Activated CD4-positive, CD25-positive, alpha-beta regulatory T cell treated with anti-CD3 and anti-CD28 coated beads, Interleukin-2, amount 50 U/mL, for 72 hours (primary cell): Measurements from ENCODE around the gene MGAT3.
"Not testable (repeated sequence)": the region's sequence is repeated elsewhere in the genome, so short reads cannot be mapped to it uniquely, and the experiment has no call there.

ENCODE experiments used
- DNase-seq: peaks from one replicate; pipeline ENCODE4 v3.0.0; 2021

Gene MGAT3, protein sequence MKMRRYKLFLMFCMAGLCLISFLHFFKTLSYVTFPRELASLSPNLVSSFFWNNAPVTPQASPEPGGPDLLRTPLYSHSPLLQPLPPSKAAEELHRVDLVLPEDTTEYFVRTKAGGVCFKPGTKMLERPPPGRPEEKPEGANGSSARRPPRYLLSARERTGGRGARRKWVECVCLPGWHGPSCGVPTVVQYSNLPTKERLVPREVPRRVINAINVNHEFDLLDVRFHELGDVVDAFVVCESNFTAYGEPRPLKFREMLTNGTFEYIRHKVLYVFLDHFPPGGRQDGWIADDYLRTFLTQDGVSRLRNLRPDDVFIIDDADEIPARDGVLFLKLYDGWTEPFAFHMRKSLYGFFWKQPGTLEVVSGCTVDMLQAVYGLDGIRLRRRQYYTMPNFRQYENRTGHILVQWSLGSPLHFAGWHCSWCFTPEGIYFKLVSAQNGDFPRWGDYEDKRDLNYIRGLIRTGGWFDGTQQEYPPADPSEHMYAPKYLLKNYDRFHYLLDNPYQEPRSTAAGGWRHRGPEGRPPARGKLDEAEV

DNA sequence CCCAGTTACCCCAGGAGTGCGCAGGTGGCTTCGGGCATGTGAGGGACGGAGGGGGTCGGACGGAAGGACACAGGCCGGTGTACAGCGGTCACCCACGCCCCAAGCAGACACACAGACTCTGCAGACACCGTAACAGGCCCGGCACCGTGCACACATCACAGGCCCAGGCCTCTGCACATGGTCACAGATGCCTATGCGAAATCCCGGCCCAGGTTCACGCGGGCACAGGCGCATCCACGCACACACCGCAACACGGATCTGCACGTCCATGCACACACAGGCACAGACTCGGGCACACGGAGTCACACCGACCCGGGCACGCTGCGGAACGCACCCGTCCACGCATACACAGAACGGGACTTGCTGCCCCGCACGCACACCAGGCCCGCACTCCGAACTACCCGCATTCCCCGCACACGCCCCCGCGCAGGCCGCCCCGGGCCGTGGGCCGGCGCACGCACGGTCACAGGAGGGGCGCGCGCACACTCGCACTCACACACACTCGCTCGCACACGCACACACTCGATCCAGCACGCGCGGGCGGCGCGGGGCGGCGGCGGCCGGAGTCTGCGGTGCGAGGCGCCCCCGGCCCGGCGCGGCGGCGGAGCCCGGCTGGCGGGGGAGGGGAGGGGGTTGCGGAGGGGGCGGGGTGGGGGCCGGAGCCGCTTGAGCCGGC is at the start of gene MGAT3:
Gene MGAT3, plus strand, starts transcription at position 491 of the 676 bp plus-strand sequence. CDS start 30,336 bp downstream, outside the sequence.
- no peak for DNase-seq

DNA sequence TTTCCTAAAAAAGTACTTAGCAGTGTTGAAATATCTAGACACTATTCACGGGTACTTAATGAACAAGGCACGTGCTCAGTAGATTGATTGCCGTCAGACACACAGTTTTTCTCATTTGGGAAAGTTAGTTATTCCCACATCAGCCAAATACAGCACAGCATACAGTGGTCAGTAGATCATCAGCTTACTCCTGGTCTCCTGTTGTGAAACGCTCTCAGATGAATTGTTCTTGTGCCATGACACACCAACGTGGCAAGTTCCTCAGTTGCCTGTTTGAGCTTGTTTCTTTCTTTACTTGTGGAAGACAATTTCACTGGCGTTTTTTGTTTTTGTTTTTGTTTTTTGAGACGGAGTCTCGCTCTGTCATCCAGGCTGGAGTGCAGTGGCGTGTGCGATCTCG is 48.6 kb upstream of the MGAT3 start:
- DNase-seq: no peak

DNA sequence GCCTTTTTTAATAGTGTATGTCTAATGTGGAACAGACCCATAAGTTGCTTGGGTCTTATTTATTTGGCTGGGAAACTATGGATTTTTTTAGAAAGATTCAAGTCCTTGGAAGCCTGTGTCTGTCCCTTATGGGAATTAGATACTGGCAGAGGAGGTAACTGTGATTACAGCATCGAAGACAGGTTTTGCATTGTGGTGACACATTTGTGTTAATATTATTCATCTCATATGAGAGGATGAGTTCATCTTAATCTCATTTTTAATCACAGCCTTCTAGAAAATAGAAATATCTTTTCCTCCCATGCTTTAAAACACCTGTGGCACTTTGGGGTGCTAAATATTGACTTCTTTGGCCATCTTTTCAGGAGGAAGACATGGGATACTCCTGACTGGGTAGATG is 48.0 kb upstream of the MGAT3 start:
- DNase-seq: no peak

DNA sequence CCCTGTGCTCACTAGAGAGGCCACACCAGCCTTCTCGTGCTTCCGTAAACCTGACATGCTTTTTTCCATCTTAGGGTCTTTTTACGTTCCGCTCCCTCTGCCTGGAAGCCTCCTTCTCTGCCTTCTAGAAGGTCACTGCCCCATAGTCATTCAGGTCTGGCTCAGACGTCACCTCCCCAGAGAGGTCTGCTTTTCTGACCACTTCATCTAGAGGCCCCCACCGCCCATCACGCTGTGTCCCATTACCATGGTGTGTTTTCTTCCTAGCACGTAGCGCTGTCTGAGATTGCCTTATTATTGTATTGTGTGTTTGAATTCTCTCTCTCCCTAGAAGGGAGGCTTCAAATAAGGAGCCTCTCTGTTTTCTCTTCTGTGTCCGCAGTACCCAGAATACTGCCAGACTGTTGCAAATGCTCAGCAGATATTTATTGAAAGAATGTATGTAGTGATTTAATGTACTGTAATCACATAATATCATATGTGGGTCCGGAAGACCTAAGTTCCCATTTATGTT is 47.2 kb upstream of the MGAT3 start:
- DNase-seq: no peak

DNA sequence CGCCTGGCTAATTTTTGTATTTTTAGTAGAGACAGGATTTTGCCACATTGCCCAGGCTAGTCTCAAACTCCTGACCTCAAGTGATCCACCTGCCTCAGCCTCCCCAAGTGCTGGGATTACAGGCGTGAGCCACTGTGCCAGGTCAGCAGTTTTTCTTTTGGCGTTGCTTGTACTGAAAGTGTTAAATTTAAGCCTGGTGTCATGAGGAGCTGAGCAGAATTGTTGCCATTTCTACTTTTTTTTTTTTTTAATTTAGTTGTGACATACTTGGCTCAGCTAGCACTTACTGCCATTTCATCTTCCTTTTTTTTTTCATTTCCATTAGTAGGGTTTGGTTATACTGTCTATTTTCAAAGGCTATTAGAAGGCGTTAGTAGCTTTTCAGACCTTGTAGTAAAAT is 46.5 kb upstream of the MGAT3 start:
- no peak for DNase-seq

DNA sequence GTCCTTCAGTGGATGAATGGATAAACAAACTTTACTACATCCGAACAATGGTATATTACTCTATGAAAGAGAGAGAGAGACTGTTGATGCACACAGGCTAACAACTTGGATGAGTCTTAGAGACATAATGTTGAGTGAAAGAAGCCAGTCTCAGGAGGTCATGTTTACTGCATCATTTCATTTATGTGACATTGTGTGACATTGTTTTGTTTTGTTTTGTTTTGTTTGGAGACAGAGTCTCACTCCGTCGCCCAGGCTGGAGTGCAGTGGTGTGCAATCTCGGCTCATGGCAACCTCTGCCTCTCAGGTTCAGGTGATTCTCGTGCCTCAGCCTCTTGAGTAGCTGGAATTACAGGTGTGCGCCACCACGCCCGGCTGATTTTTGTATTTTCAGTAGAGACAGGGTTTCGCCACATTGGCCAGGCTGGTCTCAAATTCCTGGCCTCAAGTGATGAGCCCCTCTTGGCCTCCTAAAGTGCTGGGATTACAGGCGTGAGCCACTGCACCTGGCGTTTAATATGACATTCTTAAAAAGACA is 44.9 kb upstream of the MGAT3 start:
- DNase-seq: not testable (repeated sequence)

DNA sequence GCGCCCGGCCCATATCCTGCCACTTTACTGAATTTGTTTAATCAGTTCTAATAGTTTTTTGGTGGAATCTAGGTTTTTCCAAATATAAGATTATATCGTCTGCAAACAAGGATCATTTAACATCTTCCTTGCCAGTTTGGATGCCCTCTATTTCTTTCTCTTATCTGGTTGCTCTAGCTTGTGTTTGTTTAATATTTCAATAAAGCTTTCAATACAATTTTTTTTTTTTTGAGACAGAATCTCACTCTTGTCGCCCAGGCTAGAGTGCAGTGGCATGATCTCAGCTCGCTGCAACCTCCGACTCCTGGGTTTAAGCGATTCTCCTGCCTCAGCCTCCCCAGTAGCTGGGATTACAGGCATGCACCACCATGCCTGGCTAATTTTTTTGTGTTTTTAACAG is 43.6 kb upstream of the MGAT3 start:
- not testable (repeated sequence) for DNase-seq

DNA sequence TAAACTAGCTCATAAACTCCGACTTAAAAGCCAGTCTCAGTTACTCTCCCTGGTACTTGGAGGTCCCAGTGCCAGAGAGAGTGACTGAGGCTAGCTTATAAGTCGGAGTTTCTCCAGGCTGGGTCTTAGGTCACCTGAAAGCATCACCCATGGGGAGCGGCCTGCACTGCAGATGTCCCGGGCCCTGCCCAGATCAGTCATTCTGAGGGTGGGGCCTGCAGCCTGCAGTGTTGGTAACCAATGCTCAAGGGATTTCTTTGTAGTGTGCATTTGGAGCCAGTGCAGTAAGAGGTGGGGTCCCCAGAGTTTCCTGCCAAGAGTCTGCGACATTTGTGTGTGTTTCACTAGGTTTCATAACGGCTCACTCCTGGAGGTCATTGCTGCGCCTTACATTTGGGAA is 42.4 kb upstream of the MGAT3 start:
- no peak for DNase-seq

DNA sequence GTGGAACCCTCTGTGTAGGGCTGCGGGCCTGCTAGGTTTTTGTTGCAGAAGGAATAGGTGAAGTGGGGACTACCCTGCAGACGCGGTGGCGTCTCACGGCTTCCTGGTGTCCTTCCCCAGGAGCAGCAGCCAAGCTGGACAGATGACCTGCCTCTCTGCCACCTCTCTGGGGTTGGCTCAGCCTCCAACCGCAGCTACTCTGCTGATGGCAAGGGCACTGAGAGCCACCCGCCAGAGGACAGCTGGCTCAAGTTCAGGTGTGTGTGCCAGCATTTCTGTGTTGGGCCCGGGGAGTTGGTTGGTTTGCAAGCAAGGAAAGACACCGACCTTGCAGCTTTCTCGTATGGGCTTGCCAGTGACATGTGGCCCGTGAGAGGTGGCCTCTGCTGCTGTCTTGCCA is 41.9 kb upstream of the MGAT3 start:
- no peak for DNase-seq

DNA sequence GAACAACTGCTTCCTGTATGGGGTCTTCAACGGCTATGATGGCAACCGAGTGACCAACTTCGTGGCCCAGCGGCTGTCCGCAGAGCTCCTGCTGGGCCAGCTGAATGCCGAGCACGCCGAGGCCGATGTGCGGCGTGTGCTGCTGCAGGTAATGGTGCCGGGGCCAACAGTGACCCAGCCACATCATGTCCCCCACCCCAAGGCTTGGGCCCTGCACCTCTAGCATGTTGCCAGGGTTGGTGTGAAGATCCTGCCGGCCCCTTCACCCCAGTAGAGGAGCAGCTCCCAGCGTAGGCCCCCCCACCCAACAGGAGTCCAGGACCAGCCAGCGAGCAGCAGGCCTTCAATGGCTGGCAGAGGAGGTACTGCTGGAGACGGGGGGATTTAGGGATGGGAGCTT is 41.3 kb upstream of the MGAT3 start:
- no peak for DNase-seq

DNA sequence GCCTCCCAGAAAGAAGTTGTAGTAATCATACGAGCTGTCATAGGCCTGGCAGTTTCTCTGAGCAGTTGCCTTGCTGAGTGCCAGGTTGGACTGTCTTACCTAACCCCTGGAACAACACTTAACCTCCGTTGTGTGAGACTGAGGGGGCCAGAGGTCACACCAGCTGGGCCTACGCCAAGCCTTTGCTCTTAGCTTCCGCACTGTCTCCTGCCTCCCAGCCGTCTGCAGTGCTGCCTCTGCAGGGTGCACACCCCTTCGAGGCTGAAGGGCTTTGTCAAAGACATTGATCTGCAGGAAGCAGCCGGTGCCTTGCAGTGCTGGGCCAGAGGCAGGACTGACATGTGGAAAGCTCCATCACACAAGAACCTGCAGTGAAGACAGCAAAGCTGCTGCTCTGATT is 40.5 kb upstream of the MGAT3 start:
- DNase-seq: no peak

DNA sequence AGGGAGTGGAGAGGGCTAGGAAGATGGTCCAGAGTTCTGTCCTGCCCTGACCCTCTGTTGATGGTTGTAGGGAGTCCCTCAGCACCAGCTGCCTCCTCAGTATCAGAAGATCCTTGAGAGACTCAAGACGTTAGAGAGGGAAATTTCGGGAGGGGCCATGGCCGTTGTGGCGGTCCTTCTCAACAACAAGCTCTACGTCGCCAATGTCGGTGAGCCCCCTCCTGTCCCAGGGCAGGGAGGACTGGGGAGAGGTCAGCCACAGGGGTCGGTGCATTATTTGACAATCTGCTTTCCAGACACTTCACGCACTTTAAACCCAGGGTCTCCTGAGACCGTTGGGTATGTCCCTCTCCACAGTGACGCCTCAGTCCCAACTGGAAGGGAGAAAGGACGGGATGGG is 39.2 kb upstream of the MGAT3 start:
- DNase-seq: no peak

DNA sequence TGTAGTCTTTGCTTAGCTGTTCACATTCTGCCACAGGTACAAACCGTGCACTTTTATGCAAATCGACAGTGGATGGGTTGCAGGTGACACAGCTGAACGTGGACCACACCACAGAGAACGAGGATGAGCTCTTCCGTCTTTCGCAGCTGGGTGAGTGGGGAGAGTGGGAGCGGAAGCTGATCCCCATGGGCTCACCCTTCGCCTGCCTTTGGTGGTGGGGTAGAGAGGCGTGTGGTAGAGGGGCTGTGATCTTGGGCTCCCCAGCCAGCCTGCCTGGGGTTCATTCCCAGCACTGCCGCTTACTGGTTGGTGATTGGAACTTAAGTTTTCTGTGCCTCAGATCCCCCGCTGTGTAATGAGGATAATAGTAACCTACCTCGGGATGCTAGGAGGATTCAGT is 38.1 kb upstream of the MGAT3 start:
- no peak for DNase-seq

DNA sequence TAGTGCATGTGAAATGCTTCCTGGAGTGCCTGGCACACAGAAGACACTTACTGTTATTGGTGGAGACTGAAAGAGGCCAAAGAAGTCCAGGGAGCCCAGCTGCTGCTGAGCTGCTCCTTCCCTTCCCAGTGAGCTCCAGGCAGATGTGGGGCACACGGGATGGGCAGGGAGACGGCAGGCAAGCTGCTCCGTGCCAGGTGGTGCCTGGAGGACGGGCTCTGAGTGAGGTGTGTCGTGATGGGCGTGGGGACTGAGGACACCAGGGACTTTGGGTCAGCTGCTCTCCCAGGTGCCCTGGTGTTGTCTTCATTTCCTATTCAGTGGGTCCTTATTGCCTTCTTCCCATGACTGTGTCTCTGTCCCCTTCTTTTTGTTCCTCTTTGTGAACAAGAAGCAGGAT is 37.7 kb upstream of the MGAT3 start:
- DNase-seq: no peak

DNA sequence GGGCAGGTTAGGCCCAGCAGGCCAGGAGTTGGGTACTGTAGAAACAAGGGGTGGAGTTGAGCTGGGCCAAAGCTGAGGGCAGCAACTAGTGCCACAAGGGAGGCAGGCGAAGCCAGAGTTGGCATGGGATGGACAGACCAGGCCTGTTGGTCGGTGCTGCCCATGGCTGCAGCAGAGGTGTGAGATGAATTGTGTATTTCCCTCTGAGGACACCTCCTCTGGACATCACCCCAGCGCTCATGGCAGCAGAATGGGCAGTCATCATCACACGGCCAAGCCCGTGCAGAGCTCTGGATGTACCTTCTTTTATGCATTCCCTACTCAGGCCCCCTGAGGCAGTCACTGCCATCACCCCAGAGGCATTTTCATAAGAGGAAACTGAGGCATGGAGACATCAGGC is 36.9 kb upstream of the MGAT3 start:
- DNase-seq: no peak

DNA sequence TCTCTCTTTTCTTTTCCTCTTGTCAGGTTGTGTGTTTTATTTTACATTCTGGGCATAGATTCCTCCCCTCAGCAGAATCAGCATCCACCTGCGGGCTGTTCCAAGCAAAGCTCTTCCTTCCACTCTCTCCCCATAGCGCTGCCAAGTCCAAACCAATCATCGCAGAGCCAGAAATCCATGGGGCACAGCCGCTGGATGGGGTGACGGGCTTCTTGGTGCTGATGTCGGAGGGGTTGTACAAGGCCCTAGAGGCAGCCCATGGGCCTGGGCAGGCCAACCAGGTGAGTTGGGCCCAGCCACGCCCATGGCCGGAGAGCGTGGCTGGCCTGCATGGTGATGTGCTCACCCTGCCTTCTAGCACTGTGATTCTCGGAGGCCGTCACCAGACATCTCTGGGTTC is 35.1 kb upstream of the MGAT3 start:
- DNase-seq: no peak

DNA sequence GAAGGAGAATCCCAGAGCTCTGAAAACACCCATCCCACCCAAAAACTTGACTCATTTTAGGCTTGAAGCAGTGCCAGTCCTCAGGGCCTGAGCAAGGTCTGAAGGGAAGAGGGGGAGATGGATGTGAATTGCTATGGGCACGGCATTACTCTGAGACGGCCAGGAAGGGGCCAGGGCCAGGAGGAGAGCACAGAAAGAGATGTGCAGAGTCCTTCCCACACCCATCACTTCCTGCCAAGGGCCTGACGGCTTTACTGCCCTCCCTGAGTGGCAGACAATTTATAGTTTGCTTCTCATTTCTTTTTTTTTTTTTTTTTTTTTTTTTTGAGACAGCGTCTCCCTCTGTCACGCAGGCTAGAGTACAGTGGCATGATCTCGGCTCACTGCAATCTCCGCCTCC is 34.7 kb upstream of the MGAT3 start:
- no peak for DNase-seq

DNA sequence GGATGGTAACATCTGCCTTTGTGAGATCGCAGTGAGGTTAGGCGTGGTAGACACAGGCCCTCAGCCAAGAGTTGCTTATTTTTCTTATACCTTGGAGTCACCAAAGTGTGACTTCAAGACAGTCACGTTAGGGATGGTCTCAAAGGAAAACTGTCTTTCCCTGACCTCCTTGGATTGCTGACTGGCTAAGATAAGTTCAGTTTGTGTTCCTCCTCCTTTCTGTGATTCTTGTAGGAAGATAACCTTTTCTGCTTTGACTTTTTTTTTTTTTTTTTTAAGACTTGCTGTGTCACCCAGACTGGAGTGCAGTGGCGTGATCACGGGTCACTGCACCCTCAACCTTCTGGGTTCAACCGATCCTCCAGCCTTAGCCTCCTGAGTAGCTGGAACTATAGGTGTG is 34.1 kb upstream of the MGAT3 start:
- no peak for DNase-seq

DNA sequence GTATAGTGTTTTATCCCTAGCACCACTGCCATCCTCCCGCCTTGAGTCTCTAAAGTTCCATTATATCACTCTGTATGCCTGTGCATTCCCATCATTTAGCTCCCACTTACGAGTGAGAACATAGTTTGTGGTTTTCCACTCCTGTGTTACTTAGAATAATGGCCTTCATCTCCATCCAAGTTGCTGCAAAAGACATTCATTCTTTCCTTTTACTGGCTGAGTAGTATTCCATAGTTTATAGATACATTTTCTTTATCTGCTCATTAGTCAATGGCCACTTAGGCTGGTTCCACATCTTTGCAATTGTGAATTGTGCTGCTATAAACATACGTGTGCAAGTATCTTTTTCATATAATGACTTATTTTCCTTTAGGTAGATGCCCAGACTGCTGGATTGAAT is 32.8 kb upstream of the MGAT3 start:
- no peak for DNase-seq

DNA sequence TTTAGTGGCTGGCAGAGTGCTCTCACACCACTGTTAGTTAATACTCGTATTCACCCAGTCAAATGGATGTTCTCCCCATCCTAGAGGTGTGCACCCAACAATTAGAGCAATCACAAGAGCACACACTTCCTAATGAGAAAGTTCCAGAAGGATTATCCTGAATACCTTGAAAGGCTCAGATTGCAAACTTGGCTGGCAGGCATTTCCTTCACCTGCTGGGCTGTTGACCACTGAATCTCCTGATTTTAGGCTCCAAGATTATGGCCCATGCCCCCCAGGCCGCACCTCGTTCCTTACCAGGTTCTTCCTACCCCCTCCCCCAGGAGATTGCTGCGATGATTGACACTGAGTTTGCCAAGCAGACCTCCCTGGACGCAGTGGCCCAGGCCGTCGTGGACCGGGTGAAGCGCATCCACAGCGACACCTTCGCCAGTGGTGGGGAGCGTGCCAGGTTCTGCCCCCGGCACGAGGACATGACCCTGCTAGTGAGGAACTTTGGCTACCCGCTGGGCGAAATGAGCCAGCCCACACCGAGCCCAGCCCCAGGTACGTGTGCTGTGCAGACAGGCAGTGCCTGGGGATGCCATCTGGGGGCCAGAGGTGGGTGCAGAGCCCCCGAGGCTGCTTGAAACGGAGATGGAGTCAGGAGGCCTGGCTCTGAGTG is 30.3 kb upstream of the MGAT3 start:
- no peak for DNase-seq

DNA sequence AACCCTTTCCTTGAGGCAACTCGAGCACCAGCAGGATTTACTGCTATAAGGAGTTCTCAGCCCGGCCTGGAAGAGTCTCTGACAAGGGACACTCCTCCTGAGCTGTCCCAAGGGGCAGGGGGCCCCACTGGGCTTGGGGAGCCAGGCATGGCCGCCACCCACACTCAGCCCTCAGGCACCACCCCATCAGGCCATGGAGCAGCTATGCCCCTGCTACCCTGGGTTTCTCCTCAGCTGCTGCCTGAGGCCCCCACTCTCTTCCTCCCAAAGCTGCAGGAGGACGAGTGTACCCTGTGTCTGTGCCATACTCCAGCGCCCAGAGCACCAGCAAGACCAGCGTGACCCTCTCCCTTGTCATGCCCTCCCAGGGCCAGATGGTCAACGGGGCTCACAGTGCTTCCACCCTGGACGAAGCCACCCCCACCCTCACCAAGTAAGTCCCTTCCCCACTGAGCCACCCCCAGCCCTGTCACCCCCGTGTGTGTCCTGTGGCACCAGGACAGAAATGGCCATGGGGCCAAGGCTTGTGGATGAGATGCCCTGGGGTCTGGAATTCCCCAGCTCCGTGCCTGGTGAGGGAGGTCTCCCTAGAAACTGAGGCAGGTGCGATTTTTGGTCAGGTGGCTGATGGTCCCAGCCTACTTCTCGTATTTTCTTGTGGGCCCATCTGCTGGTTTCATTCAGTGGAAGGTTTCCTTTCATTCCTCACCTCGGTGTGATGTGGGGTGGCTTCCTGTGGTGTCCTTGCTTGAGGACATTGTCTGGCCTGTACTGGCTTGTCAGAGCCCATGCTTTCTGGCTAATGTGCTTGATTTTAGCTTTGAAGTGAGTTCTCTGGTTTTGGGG is 28.8 kb upstream of the MGAT3 start:
- no peak for DNase-seq

DNA sequence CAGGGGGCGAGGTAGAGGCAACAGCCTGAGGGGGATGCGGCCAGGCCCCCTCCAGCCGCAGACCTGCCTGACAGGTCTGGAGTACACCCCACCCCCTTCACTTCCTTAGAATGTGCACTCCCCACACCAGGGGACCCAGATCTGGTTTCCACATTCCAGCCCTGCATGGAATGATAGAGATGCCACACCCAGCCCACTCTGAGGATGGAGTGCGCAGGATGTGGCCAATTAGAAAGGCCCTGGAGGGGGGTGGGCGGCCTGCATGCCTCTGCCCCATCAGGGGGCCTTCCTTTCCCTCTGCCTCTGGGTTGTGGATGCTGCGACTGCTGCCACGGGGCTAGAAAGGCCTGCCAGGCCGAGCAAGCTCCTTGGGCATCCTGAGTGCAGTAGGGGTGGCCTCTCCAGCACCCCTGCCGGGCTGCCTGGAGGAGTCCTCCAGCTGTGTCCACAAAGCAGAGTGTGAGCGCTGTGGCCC is 28.2 kb upstream of the MGAT3 start:
- DNase-seq: no peak
